Measurements from ENCODE around the gene COL4A2.

Gene COL4A2

DNA sequence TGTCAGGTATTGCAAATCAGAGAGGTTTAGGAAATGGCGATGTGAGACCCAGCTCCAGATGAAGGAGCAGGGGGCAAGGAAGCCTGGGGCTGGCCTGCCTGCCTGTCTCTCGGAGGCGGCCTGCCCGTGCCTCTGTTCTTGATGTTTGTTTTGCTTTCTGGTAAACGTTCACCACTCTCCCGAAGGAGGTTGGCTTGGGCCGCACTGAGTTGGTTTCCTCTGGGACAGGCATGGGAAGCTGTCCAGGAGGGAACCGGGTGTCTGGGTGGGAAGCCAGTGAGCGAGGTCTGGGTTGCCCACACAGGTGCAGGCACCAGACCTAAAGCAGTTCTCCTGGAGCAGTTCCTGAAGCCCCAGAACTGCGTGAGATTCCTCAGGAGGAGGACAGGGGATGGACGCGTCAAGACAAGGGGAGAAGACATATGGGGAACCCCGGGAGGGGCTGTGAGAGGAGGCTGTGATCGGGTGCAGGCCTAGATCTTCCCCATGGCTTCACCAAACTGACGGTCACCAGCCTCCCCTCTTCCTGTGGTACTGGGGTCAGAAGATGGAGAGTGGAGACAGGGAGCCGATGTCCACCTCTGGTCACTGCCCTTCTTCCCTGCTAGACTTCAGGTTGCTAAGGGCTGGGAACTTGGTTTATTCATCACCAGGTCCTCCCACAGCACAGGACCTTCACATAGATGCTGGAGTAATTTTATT lies 15.2 kb downstream of the COL4A2 start:
- no peak for DNase-seq (ENCODE audit: low spot score)

DNA sequence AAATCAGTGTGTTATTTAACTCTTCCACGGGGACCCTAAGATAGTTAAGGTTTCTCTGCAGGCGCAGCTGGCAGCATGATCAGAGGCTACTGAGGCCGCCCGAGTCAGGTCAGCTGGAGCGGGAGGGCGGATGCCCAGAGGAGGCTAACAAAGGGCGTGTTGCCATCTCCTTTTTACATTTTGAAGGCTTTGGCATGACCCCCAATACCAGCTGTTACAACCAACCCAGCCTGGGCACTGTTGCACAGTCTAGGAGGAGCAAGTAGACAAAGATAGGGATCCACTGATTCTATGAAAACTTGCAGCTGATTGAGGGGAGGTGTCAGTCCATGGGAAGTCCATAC lies 15.7 kb downstream of the COL4A2 start:
- no peak for DNase-seq (ENCODE audit: low spot score)

DNA sequence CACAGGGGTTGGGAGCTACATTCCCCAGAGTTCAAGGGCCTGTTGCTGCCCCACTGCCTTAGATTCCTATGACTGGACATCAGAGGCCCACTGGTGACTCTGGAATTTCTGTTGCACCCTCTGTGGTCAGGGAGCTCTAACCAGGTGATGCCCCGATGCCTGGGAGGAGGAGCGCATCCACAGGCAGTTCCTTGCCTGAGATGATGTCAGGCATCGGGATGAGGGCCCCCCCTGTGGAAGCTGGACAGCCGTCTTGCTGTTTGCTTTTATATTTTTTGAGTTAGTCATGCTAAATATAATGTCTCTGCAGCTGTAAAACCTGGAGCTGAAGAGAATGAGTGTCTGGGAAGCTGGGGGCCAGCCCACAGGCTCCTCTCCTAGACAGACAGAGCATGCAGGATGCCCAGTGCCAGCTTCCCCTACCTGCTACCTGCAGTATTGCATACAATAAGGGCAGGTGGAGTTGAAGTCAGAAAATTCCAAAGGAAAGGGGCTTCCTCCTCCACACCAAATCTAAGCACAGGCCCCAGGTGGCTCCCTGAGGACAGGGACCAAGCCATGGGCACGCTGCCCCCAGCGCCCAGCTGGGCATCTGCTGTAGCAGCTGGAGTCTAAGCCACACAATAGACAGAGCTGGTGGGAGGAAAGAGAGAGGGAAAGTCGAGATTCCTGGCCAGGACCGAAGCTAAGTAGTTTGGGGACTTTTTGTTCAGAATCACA lies 16.2 kb downstream of the COL4A2 start:
- no peak for DNase-seq (ENCODE audit: low spot score)

DNA sequence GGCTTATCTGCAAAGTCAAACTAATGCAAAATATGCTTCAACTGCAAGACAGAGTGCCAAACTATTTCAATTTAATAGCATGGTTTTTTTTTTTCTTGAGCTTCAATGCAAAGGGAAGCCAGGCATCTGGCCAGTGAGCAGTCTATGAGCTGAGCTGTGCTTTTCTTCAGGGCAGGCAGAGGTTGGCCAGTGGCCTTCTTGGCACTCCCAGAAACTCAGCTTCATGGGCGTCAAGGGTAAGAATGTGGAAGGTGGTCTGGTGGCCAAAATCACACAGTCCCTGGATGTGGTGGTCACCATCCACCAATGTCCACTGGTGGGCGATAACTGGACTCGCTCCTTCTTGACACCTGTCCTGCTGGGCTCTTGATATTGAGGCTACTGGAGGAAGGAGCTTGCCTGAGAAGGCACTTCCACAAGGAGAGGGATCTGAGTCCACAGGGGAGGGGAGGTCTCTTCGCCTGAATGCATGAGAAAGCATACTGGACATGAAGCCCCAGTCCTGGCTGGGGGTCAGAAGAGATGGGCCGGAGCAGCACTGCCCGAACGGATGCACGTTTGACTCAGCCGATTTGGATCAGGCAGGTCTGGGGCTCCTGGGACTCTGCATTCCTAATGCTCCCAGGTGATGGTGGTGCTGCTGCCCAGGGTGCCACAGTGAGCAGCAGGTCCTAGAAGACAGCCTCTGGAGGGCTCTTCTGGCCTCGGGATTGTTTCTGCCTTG lies 17.1 kb downstream of the COL4A2 start:
- DNase-seq (ENCODE audit: low spot score) = no peak

DNA sequence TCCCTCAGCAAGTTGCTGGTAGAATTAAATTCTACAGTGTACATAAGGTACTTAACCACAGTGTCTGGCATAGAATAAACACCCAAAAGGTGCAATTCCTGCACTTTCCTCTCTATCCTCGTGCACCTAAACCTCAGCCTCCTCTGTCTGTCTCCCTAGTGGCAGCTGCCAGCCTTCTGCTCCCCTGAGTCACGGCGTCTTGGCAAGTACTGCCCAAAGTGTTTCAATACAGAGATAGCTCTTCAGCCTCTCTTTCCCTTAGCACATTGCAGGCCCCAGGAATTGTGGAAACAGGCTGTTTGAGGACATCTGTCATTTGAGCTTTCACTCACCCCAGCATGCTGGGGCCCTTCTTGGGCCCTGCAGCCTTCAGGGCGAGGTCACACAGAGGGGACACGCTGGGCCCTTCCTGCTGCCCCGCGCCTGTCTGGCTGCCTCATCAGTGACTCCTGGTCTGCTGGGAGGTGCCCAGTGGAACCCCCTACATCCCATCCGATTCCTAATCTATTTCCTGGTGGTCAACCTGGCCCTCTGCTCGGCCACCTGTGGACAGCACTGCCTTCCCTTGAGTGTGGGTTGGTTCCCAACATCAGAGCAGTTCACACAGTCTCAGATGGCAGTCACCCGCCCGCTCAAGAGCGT lies 19.3 kb downstream of the COL4A2 start:
- no peak for DNase-seq (ENCODE audit: low spot score)

DNA sequence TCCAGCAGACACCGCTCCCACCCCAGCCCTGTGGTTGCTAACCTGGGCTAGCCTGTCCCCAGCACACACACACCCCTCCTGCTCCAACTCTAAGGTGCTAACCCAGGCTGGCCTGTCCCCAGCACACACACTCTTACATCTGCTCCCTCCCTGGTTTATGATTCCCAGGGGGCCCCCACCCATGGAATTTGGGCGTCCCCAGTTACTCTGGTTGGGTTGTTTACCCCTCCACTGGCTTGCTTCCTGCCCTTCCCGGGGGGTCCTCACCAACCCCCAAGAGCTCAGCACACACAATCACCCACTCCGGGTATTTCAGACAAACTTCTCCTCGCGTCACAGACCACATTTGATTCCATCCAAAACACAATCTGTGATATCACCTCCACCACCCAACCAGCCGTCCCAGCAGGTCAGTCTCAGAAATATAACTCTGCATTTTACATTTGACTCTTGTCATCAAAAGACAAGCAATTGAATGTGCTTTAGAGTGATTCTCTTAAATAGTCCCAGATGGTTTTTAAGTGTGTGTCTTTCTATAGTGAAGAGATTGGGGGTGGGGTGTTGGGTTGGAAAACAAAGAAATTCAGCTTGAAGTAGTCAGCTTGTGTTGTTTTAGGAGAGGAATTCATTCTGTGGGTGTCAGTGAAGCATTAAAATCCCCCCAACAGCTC lies 20.1 kb downstream of the COL4A2 start:
- no peak for DNase-seq (ENCODE audit: low spot score)

DNA sequence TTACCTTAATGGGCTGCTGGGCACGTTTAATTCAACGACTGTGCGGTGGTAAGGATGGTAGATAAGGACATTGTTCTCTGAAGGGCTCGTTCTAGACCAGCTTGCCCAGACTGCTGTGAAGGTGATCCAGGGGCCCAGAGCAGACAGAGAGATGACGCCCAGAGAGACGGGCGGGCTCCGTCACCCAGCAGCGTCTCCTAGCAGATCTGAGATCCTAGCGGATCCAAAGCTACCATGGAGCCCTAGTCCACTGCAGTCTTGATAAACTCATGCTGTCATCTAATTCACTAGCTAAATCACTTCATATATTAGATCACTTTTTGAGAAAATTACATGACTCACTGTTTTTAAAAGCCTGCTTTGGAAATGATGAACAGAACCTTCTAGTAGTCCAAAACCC lies 21.5 kb downstream of the COL4A2 start:
- DNase-seq (ENCODE audit: low spot score) = no peak

DNA sequence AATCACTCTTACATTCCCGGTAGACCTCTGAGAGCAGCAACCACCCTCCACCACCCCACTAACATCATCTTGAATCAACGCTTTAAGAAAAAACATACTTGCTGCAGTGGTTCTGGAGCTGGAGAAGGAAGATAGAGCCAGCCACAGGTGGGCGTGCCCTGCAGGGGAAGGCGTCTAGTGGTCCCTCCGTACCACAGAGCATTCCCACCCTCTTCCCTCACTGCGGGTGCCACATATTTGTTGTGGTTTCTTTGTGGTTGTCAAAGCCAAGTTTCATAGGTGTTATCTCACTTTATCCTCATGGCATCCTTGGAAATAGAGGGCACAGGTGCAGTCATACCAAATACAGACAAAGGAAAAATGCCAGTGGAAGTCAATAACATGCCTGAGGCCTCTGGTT lies 22.2 kb downstream of the COL4A2 start:
- DNase-seq (ENCODE audit: low spot score) = no peak

DNA sequence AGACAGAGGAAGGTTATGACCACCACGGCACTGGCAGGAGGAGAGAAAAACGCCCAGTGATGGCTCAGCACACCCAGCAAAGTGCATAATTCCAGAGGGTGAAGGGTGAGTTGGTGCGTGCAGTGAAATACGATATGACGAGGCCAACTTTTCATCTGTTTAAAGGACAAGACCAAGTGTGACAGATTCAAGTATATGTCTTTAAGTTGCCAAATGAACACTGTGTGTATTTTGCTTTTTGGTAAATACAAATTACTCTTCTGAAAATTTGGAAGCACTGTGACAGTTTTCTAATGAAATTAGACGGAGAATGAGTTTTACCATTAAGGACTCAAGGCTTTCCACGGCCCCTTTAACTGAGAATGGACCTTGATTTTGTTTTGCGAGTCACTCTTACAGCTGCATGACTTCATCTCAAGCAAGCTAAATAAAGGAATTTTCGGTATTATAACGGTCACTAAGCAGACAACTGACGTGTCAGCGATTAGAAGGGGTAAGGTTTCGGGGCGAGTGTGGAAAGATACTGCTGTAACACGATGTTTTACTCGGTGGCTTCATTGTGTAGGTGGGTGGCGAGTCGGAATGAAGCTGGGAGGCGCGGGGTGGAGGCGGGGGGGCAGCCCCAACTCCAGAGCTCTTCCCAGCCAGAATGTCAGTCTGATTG lies 22.8 kb downstream of the COL4A2 start:
- DNase-seq (ENCODE audit: low spot score) = no peak

DNA sequence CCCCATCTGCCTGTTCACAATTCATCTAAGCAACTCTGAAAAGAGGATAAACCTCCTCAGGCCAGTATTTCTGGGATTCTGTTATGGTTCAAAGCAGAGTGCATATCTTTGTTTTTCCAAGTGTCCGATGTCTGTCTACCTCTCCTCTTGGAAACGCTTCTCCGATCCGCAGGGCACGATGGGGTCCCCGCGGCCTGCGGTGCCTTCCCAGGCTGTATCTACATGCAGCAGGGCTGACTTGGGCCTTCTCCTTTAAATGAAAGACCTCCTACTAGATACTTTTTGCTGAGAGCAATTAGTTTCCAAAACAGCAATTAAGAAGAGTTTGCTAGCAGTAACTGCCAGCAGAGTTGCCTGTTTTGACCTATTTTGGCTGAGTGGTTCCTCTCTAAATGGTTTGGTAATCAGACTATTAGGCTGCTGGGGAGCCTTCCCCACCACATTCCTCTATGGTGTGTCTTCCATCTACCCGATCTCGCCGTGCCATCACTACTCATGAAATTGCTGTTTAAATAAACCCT lies 23.5 kb downstream of the COL4A2 start:
- no peak for DNase-seq (ENCODE audit: low spot score)

DNA sequence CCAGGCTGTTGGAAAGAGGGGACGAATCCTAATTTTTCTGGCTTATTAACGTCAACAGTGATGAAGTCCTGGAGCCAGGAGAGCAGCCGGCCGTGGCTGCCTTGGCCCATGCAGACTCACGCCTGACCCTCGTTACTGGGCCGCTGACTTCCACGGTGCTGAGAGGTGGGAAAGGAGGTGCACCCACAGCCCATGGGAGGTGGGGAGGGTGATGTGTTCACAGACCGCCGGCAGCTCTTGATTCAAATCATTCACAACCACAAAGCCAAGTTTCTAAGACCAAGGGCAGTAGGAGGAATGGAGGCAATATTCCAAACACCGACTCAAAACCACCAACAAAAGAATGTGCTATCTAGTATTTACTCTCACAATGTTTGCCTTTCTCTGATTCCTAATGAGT lies 24.3 kb downstream of the COL4A2 start:
- no peak for DNase-seq (ENCODE audit: low spot score)

DNA sequence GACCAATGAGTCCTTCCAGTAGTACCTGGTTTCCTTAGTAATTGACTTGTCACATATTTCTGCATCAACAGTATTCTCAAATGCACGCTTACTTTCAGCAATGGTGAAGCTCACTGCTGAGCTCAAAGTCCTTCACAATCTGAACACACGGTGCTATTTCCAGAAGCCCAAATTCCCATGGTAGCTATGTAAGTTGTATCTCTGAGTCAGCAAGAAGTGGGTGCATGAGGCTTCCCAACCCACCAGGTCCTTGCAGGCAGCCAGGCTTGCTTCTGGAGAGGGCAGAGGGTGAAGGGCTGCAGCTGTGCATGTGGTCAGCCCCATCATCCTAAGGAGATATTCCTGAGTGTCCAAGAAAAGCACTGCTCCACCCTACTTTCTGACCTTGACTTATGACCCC lies 25.7 kb downstream of the COL4A2 start:
- DNase-seq (ENCODE audit: low spot score) = no peak

DNA sequence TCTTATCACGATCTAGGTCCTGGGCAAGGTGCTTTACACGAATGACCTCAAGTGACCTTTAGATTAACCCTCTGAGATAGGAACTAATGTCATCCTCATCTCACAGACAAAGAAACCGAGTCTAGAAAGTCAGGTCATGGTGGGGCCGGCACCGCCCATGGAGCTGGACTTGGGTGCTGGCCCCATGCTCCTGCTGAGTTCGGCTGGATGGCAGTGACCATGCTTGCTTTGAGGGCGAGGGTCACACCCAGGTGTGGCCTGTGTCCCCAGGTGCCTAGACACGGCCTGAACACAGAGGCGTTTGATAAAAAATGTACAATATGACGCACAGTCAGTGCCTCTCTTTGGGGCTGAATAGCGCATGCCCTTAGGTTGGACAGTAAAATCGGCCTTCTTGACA lies 26.8 kb downstream of the COL4A2 start:
- DNase-seq (ENCODE audit: low spot score) = no peak

DNA sequence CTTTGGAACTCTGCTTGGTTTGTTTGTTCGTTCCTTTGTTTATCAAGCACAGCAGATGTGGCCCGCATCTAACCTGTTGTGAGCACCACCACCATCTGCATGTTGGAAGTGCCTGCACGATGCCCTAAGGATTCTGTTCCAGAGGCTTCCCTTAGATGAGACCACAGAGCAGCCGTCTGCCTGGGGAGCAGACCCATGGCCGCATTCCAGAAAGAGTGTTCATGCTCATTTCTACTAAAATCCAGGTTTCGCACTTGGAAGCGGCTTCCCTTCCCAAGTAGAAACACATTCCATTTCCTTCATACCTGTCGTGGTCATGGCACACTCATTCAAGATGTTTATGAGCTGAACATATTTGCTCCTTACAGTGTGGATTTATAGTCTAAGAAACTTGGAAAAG lies 27.2 kb downstream of the COL4A2 start:
- DNase-seq (ENCODE audit: low spot score) = no peak

DNA sequence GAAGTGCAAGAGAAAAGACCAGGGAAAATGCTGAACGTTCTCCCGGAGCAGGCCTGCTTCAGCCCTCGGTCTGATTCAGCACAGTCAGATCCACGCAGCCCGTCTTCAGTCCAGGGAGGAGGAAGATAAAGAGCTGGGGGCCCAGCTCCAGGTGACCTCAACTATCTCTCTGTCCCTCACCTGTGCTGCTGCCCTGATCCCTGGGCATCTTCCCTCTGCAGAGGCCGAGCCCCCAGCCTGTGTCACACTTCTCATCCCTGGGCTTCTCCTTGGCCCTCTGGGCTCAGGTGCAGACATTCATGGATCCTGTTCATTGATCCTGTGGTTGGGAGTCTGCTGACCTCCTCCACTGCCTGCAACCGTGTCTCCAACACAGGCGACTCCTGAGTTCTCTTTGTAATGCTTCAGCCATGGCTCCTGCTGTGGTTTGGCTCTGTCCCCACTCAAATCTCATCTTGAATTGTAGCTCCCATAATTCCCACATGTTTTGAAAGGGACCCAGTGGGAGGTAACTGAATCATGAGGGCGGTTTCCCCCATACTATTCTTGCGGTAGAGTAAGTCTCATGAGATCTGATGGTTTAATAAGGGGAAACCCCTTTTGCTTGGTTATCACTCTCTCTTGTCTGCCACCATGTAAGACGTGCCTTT lies 27.9 kb downstream of the COL4A2 start:
- no peak for DNase-seq (ENCODE audit: low spot score)

DNA sequence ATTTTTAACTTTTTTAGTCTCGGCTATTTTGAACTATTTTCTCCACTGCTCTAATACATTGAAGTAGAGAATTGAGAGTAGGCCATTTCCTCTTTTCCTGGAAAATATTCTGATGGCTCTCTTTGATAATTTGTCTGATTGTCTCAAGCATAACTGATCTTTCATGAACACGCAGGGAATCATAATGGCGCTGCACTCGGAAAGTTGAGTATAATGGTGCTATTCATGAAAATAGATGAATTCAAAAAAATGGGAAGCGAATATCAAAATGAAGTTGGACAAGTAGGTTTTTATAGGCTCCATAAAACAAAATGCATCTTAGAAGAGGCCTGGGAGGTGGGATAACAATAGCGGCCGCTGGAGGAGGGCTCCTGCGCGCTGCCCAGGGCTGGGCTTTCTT lies 29.0 kb downstream of the COL4A2 start:
- DNase-seq (ENCODE audit: low spot score) = no peak

DNA sequence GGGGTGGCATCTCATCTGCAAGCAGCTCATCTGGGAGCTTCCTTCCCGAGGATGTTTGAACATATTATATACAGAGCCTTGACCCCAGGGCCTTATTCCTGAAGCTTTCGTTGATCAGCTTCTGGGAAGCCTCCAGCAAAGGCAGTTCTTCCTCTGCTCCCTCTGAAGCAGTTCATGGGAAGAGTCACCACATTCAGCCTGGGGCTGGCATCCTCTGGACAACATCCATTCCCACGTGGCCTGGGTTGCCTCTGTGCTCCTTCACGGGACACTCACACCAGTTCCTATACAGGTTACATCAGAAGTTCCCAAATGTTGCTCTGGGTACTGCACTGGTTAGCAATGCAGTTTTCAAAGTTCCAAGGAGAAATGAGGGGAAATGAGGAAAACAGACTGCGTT lies 29.6 kb downstream of the COL4A2 start:
- DNase-seq (ENCODE audit: low spot score) = no peak

DNA sequence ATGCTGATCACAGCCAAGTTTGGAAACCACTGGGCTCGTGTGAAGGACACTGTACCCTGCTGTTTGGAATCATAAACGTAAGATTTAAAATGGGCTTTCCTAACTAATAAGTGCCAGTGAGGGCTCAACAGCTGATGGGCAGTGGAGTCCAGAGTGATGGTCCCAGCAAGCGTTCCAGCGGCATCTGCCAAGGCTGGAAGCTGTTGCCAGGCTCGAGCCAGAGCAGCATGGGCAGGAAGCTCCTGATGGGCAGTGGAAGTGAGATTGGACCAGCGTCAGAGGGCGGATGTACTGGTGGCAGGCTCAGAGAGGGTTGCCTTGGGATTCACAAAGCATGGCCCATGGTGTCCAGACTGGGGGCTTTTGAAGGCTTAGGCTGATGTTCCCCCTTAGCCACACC lies 30.2 kb downstream of the COL4A2 start:
- DNase-seq (ENCODE audit: low spot score) = no peak

DNA sequence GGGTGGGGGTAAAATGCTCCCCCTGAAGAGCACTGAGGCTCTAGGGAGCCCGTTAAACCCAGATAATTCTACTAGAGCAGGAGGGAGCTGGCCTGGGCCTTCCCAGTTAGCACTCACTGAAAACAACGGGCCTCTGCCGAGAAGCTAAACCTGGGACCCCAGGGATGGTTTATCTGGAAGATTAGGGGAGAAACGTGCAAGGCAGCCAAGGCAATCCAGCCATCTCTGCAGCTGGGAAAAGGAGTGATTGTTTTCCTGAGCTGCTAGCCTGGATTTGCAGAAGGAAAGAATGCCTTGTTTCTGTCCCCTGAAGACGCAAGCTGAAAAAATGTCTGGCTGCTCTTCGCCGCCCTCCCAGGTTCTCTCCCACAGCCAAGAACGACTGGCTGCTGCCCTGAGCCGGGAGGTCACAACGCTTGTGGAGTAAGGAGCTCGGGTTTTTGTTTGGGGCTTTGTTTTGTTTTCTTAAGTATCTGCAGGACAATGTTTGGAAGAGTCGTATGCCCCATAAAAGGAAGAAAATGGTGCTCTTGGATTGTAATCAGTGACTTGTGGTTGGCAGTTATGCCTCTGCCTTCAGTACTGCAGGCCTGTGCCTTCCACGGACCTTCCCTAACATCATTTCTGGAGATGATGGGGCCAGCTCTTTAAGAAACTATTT lies 31.5 kb downstream of the COL4A2 start:
- no peak for DNase-seq (ENCODE audit: low spot score)

DNA sequence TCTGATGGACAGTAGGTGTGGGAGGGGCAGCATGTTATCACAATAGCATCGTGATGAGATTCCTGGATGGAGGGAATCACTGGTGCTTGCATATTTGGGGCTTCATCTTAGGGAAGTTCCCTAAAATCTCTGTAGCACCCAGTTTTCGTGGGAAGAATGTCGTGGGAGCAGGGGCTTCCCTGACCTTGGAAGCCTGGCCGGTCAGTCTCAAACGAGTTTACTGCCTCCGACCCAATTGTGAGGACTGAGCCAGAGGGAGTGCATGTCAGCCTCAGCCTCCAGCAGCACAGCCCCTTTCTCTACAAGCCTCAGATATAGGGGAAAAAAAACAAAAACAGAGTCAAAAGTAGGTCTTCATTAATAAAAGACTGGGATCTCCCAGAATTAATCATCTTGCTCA lies 32.2 kb downstream of the COL4A2 start:
- DNase-seq (ENCODE audit: low spot score) = no peak

All from hematopoietic multipotent progenitor cell treated with erythropoietin and hydrocortisone succinate and interleukin-3 and kit ligand, for 15 days (in vitro differentiated cells).